Thoracic aorta (tissue), 2 donors: ENCODE results near the gene BCAS1. TPM values are rescaled to one million over a fixed set of nuclear protein-coding genes. Genes with fewer than 3 reads are reported as not detected.

Experiments
- ATAC-seq: fragments of 150-250 bp; one replicate; pipeline ENCODE4 v1.8.0; 2017; ENCODE audit warnings: low read depth; ENCODE audit not compliant: insufficient number of reproducible peaks, low FRiP score
- DNase-seq: peaks from one replicate; pipeline ENCODE4 v3.0.0-alpha.2; 2020; ENCODE audit warnings: low spot score
- H3K27ac ChIP-seq, 2 donors: fragments of 200-600 bp; sonication (generic); 1 replicate in 1 of 2; 2 replicates in 1 of 2; pipeline ENCODE4 v1.5.1; 2016; ENCODE audit warnings: mild to moderate bottlenecking in 2 of 2, moderate library complexity in 2 of 2
- H3K27me3 ChIP-seq: fragments of 200-600 bp; sonication (generic); replicated peaks from 2 replicates; pipeline ENCODE4 v1.6.0; 2016; ENCODE audit warnings: mild to moderate bottlenecking; ENCODE audit not compliant: insufficient read depth
- H3K36me3 ChIP-seq: fragments of 200-600 bp; sonication (generic); one replicate; pipeline ENCODE4 v1.5.1; 2016
- H3K4me1 ChIP-seq, 2 donors: fragments of 200-600 bp; sonication (generic); 1 replicate in 1 of 2; 2 replicates in 1 of 2; pipeline versions ENCODE4 v1.5.1 to v1.6.0; 2016; ENCODE audit warnings: low read depth in 2 of 2, mild to moderate bottlenecking in 1 of 2; ENCODE audit not compliant: control insufficient read depth in 1 of 2
- H3K4me3 ChIP-seq: fragments of 200-600 bp; sonication (generic); 2 replicates; pipeline ENCODE4 v1.5.1; 2016; ENCODE audit warnings: mild to moderate bottlenecking
- H3K9me3 ChIP-seq: fragments of 200-600 bp; sonication (generic); 2 replicates; pipeline ENCODE4 v1.5.1; 2016
- CTCF ChIP-seq: fragments of 200-600 bp; sonication (generic); IDR thresholded peaks from one replicate; pipeline ENCODE4 v1.5.1; 2019; ENCODE audit warnings: antibody characterized with exemption
- total RNA-seq, 2 donors: library from RNA; depleted of rRNA; stranded (reverse); fragments of >200 nt; gene quantifications; one replicate each; pipeline versions ENCODE4 v1.1.0 to v1.2.3, GENCODE V29; 2016

The BCAS1 gene
- total RNA-seq, 2 donors from 2014 or later: under 0.01 to 3.6 TPM

- H3K4me3 ChIP-seq: no peak overlapping the region
- no peaks in the 10 kb centered on the region for H3K4me1 ChIP-seq
- ATAC-seq (no peak), DNase-seq (no peak)
- H3K36me3 ChIP-seq: no peaks in the 10 kb centered on the region
- no peak overlapping the region for H3K27ac ChIP-seq
- no peaks in the 10 kb centered on the region for H3K27me3 ChIP-seq
- no peak for TF ChIP-seq CTCF
- no peaks in the 10 kb centered on the region for H3K9me3 ChIP-seq
These were observed 40.1 kb upstream of the BCAS1 start for GRCh38 chr20:54110457-54110856.

- Histone ChIP-seq H3K9me3 (no peaks in the 10 kb centered on the region), H3K27me3 (no peaks in the 10 kb centered on the region), H3K4me3 (no peak overlapping the region), H3K36me3 (no peaks in the 10 kb centered on the region), H3K27ac (no peak overlapping the region), H3K4me1 (no peaks in the 10 kb centered on the region)
- DNase-seq (no peak), ATAC-seq (no peak)
- TF ChIP-seq CTCF: no peak
These were observed 39.6 kb upstream of the BCAS1 start for GRCh38 chr20:54110041-54110440.

GRCh38 chr20:54108817-54109216 is 38.4 kb upstream of the BCAS1 start:
- no peak for ATAC-seq

GRCh38 chr20:54108326-54108642 is 37.9 kb upstream of the BCAS1 start:
- DNase-seq (no peak), ATAC-seq (no peak)
- no peaks in the 10 kb centered on the region for H3K27me3 ChIP-seq
- H3K4me3 ChIP-seq: no peak overlapping the region
- no peaks in the 10 kb centered on the region for H3K4me1 ChIP-seq
- H3K27ac ChIP-seq: no peak overlapping the region
- no peak for TF ChIP-seq CTCF
- H3K9me3 ChIP-seq: no peaks in the 10 kb centered on the region
- no peaks in the 10 kb centered on the region for H3K36me3 ChIP-seq

More at GRCh38 chr20:54108817-54109216, 38.4 kb upstream of the BCAS1 start:
- no peaks in the 10 kb centered on the region for H3K9me3 ChIP-seq
- no peak overlapping the region for H3K4me3 ChIP-seq
- H3K4me1 ChIP-seq: no peaks in the 10 kb centered on the region
- H3K27ac ChIP-seq: no peak overlapping the region
- H3K36me3 ChIP-seq: no peaks in the 10 kb centered on the region
- no peak for TF ChIP-seq CTCF
- H3K27me3 ChIP-seq: no peaks in the 10 kb centered on the region
- no peak for DNase-seq

- DNase-seq (no peak), ATAC-seq (no peak)
- no peaks in the 10 kb centered on the region for H3K9me3 ChIP-seq
These were observed 37.4 kb upstream of the BCAS1 start for GRCh38 chr20:54107600-54108325.

More at GRCh38 chr20:54107600-54108325, 37.4 kb upstream of the BCAS1 start:
- H3K27me3 ChIP-seq: no peaks in the 10 kb centered on the region
- H3K4me3 ChIP-seq: no peak overlapping the region
- TF ChIP-seq CTCF: no peak
- H3K36me3 ChIP-seq: no peaks in the 10 kb centered on the region
- H3K4me1 ChIP-seq: no peaks in the 10 kb centered on the region
- no peak overlapping the region for H3K27ac ChIP-seq
